ENCODE results near the gene CASQ1.

CASQ1 gene

DNA sequence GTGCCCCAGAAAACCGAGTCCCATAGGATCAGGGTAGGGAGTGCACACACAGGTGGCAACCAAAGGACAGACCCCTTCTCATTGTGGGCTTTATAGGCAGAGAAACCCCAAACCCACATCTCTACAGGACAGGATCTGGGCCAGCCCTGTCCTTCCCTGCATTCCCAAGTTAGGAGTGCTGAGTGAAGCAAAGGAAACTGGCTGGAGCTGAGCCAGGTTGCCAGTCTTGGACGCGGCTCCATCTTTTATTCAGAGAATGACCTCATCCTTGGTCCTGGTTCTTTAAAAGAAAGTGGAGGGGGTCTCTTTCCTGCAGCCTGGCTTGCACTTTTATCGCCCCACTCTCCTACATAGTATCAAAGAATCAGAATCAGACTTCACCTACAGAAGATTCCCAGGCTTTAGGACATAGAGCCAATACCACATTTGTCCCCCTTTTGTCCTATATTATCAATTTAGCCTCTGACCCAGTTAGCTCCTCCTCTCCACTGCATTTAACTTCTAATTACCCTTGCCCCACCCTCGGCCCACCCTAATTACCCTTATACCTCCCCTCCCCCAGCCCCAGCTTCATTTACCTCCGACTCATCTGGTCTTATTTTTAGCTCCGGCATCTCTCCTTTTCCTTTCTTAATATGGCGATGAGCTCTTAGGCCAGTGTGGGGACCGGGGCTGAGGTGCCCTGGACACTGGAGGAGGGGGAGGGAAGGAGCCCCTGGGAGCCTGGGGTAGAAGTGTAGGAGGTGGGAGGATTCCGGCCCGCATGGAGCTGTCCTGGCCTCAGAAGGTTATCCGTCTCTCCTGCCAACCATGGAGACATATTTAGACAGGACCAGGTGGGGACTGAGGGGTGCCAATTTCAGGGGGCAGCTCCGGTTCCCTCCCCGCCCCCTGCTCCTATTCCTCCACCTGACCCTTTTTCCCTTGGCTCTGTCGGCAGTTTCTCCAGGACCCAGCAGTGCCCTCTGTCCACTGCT is at the start of gene CASQ1:
TSS of gene CASQ1 (plus strand) at position 927 of the 977 bp plus-strand sequence. CDS start 177 bp downstream, outside the sequence.
- DNase-seq: no peak

DNA sequence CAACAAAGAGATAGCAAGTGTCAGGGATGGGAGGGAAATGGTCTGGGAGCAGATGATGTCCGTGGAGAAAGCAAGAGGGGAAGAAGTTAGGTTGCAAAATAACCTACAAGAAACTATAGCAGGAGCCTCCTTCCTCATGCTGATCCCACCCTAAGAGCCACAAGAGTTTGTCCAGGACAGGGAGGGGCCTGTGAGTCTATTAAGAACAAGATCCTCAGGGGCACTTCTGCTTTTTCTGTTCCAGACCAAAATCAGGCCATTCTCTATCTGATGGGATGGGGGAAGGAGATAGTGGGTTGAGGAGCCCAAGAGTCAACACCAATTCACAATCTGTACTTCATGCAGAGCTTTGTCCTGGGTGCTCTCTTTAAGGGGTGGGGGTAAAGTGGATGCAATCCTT is 46.7 kb upstream of the CASQ1 start:
- DNase-seq: no peak

DNA sequence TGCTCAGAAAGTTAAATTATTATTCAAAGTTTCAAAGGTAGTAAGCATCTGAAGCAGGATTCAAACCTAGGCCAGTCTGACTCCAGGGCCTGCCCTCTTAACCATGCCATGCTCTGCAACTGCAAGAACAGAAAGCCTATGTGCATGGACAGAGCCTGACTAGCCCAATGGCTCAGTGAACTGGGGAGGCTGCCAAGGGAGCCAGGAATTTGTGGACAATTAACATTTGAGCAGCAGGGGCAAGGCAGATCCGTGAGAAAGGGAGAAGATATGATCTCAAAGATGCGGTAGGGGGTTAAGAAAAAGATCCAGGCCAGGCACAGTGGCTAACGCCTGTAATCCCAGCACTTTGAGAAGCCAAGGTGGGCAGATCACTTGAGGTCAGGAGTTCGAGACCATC is 45.5 kb upstream of the CASQ1 start:
- DNase-seq: no peak

DNA sequence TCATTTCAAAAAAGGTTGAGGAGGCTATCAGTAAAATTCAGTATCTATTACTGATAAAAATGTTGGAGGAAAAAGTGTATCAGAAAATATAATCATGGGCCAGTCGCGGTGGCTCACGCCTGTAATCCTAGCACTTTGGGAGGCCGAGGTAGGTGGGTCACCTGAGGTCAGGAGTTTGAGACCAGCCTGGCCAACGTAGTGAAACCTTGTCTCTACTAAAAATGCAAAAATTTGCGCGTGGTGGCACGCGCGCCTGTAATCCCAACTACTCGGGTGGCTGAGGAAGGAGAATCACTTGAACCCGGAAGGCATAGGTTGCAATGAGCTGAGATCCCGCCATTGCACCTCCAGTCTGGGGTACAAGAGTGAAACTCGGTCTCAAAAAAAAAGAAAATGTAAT is 44.3 kb upstream of the CASQ1 start:
- DNase-seq: no peak

DNA sequence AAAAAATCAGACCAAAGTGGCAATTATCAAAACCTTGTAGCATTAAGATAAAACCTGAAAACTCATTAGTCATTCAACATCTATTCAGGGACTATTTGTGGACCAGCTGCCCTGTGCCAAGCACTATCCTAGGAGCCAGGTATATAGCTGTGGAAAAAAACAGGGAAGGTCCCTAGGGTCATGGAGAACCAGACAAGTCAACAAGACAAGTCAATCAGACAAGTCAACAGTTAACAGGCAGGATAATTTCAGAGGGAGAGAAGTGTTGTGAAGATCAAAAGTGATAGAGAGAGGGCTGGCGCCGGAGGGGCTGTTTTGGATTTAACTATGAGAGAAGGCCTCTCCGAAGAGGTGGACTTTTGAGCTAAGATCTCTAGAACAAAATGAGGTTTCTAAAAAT is 42.3 kb upstream of the CASQ1 start:
- no peak for DNase-seq

DNA sequence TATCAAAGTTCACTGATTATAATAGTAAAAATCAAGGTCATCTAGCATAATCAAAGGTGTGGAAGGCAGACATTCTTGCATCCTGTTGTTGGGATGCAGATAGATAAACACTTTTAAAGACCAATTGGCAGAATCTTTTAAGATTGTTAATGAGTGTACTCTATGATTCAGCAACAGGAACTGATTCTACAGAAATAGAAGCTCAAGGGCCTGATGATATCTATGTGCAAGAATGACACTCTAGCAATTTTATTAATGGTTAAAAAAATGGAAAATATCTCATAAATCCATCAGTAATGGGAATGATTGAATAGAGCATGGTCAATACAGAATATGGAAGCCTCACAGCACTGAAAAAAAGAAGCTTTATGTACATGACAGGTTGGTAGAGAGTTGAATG is 41.1 kb upstream of the CASQ1 start:
- DNase-seq: no peak

DNA sequence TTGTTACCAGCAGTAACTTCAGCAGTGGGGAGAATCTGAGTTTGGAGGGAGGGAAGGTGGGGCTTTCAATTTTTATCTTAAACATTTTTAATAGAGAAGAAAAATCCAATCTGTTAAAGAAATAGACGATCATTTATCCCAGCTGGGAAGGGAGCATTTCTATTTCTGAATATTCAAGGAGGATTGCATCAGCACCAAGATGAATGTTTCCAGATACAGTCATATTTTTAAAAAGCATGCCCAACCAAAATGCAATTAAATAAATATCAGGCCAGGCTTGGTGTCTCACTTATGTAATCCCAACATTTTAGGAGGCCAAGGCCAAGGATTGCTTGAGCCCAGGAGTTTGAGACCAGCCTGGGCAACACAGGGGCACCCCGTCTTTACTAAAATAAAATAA is 40.7 kb upstream of the CASQ1 start:
- DNase-seq: no peak

DNA sequence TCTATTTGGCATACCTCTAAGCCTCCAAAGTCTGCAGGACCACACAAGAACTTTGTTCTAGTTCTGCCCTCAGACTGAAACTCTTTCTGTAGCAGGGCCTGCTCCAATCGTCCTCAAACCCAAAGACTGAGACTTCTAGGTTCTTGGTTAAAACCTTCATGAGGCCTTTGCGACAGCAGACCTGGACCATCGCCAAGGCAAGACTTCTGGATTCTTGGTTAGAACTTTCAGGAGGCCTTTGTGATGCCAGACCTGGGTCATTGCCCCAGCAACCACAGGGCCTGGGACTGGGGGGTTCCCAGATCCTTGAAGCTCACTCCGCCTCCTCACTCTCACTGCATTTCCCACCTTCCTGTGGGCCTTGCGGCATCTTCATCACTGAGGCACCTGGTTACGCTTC is 39.1 kb upstream of the CASQ1 start, which contains the start of gene ATP1A4:
TSS of gene ATP1A4 (plus strand) at position 301 of the 400 bp plus-strand sequence. CDS start 438 bp downstream, outside the sequence.
- no peak for DNase-seq

DNA sequence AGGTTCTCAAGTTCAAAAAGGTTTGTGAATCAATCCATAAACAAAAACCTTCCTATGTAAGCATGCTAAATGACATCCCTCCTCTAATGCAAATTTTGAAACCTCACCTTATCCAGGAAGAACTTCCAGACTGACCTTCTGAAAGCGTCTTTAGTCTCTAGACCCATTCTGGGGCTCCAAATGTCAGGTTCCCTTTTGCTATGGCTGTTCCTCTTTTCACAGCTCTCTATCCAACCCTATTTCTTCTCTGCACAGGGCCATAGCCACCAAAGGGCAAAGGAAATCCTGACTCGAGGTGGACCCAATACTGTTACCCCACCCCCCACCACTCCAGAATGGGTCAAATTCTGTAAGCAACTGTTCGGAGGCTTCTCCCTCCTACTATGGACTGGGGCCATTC is 35.6 kb upstream of the CASQ1 start:
- DNase-seq: no peak

DNA sequence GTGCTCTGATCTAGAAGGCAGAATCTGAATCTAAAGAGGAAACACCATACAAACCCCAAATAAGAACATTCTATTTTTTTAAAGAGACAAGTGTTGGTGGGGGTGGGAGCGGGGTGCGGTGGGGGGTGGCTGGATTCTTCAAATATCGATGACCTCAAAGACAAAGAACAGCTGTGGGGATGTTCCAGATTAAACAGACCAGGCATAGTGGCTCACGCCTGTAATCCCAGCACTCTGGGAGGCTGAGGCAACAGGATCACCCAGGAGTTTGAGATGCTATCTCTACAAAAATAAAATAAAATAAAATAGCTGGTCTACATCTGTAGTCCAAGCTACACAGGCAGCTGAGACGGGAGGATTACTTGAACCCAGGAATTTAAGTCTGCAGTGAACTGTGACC is 34.0 kb upstream of the CASQ1 start:
- DNase-seq: no peak

DNA sequence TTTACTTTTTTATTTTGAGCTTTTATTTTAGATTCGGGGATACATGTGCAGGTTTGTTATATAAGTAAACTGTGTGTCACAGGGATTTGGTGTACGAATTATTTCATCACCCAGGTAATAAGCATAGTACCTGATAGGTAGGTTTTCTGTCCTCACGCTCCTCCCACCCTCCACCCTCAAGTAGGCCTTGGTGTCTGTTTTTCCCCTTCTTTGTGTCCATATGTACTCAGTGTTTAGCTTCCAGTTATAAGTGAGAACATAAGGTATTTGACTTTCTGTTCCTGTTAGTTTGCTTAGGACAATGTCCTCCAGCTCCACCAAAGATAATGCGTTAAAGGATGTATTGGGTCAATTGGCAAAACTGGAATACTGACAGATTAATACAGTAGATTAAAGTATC is 33.2 kb upstream of the CASQ1 start:
- no peak for DNase-seq

DNA sequence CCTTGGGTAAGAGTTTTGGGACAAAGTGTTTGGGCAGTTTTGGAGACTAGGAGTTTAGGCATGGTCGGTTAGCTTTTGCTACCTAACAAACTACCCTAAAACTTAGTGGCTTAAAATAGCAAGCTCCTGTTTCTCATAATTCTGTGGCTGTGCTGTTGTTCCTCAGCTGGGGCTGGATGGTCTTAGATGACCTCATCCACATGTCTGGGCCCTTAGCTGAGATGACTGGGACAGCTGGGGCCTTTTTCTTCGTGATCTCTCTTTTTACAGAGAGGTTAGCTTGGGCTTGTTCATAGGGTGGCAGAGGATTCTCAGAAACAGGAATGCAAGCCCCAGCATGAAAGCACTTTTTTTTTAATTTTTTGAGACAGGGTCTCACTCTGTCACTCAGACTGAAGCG is 32.3 kb upstream of the CASQ1 start:
- no peak for DNase-seq

DNA sequence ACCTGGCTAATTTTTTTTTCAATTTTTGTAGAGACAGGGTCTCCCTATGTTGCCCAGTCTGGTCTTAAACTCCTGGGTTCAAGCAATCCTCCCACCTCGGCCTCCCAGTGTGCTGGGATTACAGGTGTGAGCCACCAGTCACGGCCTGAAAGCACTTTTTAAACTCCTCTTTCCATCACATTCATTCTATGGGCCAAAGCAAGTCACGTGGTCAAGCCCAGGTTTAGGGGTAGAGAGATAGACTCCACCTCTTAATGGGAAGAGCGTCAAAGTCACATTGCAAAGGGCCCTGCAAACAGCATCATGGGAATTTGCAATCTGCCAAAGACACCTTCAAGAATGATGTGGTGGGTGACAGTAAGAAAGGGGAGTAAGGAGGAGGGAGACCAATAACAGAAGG is 31.8 kb upstream of the CASQ1 start:
- no peak for DNase-seq

DNA sequence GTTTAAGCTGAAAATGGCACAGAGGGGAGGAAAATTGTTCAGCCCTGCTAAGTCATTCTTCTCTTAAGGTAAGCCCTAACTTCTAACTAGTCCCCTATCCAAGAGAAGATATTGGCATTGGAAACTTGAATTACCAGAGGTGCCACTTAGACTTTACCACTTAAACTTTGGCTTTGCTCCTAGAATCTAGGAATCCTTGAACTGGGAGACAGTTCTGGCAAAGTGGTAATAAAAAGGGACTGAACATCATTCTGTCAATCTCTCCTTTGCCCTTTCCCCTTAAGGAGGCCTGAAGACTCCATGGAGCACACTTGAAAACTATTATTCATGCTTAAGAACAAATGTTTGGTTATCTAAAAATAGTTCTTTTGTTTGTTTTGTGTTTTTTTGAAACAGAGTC is 30.5 kb upstream of the CASQ1 start:
- no peak for DNase-seq

DNA sequence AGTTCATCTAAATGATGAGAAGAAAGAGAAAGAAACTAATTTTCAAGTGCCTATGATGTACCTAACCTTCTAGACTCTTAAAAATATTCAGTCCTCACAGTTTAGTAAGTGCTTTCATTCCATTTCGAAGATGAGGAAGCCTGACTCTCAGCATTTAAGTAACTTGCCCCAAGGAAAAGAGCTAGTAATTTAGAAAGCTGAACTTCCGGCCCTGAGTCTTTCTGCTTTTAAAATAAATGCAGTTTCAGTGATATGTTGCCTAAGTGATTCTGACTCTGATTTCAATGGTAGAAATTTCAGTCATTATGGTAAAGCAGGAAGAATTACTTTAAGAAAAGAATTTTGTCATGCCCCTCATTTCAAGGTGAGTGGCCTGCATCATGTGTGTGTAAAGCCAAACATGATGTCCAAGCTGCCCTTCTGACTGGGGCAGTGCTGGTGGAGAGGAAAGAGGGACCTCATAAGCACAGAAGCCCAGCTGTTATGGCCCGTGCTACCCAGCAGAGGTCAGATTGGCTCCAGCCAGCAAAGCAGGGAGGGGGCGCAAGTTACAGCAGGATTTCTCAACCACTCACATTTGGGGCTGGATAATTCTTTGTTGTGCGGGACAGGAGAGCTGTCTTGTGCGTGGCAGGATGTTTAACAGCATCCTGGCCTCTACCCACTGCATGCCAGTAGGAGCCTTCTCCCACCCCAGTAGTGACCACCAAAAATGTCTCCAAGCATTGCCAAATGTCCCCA is 28.2 kb upstream of the CASQ1 start:
- DNase-seq: no peak

DNA sequence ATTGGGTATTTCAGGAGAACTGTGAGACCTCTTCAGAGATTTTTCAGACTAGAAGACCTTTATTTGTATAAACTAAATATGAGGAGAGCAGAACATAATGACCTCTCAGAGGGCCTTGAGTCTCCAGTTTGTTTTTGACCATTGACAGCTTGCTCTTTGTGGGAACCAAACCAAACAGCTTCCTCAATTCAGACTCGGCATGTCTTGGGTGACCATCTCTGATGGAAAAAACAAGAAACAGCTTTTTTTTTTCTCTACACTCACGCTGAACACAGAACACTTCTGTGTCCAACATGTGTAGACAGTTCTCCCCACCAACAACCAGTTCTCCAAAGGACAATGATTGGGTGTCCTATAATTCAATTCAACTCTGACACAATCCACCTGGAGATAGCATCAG is 27.4 kb upstream of the CASQ1 start:
- no peak for DNase-seq

DNA sequence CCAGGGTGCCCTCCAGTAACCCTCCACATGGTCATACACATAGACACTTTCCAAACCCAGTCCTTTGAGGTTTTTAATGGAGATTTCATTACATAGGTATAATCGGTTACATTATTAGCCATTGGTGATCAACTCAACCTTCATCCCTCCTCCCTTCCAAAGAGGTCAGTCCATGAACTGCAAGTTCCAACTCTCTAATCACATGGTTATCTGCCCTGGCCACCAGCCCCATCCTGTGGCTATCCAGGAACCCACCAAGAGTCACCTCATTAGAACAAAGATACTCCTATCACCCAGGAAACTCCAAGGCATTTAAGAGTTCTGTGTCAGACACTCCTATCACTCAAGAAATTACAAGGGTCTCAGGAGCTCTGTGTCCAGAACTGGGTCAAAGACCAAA is 26.8 kb upstream of the CASQ1 start:
- no peak for DNase-seq

DNA sequence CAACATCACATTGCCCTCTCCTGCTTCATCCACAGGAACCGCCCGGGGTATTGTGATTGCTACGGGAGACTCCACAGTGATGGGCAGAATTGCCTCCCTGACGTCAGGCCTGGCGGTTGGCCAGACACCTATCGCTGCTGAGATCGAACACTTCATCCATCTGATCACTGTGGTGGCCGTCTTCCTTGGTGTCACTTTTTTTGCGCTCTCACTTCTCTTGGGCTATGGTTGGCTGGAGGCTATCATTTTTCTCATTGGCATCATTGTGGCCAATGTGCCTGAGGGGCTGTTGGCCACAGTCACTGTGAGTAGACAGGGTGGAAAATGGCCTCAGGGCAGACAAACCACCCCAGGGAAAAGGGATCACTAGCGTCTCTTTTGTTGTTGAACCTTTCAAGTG is 26.3 kb upstream of the CASQ1 start:
- DNase-seq: no peak

DNA sequence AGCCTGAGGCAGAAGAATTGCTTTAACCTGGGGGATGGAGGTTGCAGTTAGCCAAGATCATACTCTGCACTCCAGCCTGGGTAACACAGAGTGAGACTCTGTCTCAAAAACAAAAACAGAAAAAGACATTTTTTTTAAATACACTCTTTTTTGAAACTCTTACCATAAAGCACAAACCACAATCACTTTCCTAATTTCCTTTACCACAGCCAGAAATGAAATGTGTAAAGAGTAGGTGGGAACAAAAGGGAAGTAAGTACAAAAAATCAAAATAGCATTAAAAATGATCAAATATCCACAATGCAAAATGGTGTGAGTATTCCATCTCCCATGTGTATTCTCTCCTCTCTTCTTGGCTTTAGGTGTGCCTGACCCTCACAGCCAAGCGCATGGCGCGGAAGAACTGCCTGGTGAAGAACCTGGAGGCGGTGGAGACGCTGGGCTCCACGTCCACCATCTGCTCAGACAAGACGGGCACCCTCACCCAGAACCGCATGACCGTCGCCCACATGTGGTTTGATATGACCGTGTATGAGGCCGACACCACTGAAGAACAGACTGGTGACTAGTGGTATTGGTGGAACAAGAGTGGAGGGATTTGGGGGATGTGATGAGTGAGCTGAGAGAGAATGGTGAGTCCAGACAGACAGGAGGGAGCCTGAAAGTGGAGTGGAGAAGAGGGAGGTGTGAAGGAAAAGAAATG is 24.1 kb upstream of the CASQ1 start:
- DNase-seq: no peak

DNA sequence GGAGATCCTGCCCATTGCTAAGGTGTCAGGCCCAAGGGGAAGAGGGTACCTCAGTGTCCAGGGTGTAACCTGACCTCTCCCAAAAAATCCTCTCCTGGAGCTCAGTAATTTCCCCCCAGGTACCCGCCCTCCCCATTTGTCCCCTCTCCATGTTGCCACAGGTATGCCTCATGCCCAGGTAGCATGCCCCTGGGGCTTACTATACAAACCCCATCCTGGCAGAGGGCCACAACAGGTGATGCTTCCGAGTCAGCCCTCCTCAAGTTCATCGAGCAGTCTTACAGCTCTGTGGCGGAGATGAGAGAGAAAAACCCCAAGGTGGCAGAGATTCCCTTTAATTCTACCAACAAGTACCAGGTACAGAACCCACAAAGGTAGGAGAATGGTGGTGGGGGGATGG is 23.3 kb upstream of the CASQ1 start:
- no peak for DNase-seq

DNA sequence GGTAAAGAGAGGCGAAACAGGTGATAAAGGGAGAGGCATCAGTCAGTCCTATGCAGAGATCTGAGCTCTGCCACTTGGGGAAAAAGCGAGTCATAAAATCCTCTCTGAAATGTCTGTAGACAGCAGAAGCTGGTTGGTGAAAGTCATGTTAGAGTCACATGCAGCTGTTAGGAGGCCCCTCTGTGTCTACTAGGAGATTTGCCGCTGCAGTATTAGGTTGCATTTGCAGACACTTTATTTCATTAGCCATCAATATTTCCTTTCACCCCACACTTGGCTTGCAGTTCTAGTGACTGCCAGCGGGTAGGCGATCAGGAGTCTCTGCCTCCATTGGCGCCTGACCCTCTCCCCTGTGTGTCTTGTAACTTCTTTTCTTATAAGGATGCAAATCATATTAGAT is 22.8 kb upstream of the CASQ1 start:
- DNase-seq: no peak

DNA sequence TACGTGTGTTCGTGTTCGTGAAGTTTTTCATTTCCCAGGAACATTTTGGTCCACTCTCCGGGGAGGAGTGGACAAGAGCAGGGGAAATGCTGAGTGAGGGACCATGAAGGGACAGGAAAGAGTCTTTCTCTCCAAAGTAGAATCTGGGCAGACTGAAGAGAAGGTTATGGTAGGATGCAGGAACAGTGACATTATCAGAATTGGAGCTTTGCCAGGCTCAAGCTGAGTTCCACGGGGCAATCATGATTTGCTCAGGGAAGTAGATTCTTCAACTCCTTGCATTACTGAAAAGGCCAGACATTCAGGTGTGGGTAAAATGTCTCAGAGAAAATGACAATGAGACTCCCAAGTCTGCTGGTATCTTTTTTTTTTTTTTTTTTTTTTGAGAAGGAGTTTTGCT is 22.4 kb upstream of the CASQ1 start:
- DNase-seq: no peak

DNA sequence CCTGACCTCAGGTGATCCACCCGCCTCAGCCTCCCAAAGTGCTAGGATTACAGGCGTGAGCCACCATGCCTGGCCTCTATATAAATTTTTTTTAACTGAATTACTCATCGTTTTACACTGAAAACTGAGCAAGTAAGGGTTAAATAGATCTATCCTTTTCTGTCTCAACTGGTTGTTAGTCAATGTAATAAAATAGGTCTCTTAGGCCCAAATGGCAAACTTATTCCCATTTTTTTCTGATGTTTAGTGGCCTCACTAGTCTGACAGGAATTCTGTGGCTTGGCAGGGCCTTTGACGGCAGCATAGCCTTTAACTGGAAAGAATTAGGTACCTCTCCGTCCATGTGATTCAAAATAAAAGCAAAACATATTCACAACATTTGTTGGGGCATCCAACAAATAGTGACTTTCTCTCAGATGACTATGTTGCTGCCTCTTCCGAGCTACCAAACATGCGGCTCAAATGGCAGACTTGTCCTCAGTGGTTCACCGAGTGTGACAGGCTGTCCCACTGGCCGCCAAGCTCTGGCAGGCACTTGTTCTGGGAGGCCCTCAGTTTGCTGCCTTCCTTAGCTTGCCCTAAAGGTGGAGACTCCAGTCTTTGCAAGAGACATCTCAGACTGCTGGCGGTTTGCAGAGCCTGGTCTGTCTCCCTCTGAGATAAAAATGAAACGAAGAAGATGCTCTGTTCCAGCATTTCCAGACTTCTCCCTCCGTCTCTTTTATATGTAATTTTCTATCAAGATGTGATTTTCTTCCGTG is 21.6 kb upstream of the CASQ1 start:
- no peak for DNase-seq

Data from NCI-H1694 treated with DMSO at 0.1 percent for 48 hours (cell line).